Activated CD8-positive, alpha-beta memory T cell treated with anti-CD3 and anti-CD28 coated beads, Interleukin-2, amount 50 U/mL, for 48 hours (primary cell): Measurements from ENCODE around the gene FOXD4L6.
"Not testable (repeated sequence)": the region's sequence is repeated elsewhere in the genome, so short reads cannot be mapped to it uniquely, and the experiment has no call there.

Source experiments
- DNase-seq: peaks from one replicate; pipeline ENCODE4 v3.0.0-alpha.2; 2020

The FOXD4L6 gene

DNA sequence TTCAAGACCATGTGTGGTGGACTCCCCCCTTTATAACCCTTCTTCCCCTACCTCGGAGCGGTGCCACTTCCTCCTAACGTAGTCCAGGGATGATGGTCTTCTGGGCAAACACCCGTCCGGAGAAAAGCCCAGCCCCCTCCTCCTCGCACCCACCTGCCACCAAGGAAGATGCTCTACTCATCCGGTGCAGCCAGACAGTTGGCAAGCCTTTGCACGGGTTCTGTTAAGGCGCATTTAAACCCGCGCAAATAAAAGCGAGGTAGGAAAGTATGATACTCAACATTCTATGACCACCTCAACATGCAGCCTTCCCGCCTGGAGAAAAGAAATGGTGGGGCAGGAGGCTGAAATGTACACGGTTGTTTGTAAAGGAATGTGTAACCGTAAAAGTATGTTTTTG lies at the start of gene FOXD4L6:
TSS of gene FOXD4L6 (minus strand) at position 101 of the 400 bp plus-strand sequence. CDS start 298 bp downstream, outside the sequence.
- not testable (repeated sequence) for DNase-seq

DNA sequence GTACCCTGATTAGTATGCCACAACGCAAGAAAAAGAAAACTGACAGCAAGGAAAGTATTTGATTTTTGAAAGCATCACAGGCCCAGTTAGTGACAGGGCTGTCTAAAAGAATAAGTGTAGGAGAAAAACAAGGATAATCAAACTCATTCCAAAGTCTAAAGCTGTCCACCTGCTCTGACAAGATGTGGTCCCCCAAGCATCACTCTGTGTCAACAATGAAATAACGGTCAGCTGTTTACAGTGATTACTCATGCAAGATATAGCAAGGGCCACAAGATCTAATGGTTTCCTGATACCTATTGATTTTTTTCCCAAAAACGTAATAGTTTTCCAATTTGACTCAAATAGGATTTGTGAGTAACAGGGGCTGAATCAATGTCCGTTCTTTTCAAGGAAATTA lies 46.5 kb upstream of the FOXD4L6 start:
- DNase-seq: not testable (repeated sequence)

DNA sequence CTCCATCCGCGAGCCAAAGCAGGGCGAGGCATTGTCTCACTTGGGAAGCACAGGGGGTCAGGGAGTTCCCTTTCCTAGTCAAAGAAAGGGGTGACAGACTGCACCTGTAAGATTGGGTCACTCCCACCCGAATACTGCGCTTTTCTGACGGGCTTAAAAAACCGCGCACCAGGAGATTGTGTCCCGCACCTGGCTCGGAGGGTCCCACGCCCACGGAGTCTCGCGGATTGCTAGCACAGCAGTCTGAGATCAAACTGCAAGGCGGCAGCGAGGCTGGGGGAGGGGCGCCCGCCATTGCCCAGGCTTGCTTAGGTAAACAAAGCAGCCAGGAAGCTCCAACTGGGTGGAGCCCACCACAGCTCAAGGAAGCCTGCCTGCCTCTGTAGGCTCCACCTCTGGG lies 21.6 kb upstream of the FOXD4L6 start:
- not testable (repeated sequence) for DNase-seq

DNA sequence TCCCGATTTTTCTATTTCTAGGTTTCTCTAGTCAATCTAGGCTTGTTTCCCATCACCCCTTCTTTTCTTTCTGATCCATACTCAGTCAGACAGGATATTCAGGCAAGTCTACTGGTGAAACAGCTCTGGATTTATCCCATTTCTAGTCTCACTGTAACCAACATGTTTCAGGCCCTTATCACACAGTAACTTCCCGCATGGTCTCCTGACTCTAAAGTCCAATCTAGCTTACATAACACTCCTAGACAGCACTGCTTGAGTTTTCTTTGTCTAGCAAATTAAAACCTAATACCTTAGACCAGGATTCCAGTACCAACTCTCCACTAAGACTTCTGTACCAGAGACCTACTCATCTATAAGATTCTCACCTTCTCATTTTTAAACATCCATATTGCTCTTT lies 13.4 kb upstream of the FOXD4L6 start:
- not testable (repeated sequence) for DNase-seq

DNA sequence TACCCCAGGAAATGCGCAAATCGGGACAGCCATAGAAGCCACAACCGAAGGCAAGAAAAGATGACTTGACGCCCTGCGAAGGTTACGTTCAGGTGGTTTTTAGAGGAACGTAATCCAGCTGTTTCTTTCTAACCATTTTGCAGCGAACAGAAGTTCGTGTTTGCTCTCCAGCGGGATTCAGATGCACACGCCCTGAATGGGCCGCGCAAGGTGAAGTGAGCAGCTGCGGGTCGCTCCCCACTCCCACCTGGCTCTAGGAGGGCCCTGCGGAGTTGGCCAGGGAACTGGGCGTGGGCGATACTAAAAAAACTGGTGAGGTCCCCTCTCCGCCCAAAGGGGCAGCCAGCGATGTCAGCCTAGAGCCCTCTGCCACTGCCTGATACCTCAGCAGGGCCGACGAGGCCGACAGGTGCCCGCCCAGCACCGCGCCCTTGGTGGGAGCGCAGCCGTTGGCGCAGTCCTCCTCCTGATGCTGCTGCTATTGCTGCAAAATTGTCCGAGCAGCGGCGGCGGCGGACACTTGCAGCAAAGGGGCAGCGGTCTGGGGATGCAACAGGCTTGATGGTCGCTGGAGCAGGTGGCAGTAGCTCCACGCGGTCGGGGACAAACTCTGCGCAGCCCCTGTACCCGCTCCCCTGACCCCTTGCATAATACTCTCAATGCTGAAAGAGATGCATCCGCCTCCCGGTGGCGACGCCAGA lies 1.6 kb downstream of the FOXD4L6 start:
- not testable (repeated sequence) for DNase-seq

DNA sequence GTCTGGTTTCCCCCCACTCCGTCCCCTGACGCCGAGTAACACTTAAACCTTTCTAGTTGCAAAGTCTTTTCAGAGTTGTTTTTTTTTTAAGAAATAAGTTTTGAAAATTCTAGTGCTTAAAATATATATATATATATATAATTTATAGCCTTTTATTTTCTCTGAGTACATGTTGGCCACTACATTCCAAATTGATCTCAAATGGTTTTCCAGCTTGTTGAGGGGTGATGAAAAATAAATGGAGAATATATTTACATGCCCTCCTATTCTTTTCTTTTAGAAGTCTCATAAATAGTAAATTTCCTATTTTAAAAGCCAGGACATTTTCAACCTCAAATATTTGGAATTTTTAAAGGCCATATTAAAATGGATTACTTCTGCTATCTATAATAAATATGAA lies 2.5 kb downstream of the FOXD4L6 start:
- not testable (repeated sequence) for DNase-seq

DNA sequence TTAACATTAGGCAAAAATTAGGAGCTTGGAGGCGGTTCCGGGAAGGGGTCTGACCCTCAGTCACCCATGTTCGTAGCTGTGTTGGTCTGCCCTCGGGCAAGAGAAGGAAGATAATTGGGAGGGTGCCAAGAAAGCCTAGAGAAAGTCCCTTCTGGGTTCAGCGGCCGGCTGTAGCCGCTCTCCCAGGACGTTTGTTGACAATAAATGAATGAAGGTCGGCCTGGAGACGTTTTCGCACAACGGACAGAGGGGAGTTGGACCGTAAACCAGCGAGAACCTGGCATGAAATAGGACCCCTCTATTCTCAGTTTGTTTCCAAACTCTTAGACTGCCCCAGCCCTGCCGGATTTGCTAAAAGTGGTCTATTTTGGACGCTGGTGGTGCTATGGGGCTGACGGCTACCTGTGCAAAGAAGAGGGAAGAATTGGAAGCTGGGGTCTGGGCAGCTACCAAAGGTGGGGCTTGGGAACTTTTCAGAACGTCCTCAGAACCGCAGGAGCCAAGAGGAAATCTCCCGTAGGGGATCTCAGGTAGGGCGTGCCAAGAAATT lies 3.3 kb downstream of the FOXD4L6 start:
- not testable (repeated sequence) for DNase-seq

DNA sequence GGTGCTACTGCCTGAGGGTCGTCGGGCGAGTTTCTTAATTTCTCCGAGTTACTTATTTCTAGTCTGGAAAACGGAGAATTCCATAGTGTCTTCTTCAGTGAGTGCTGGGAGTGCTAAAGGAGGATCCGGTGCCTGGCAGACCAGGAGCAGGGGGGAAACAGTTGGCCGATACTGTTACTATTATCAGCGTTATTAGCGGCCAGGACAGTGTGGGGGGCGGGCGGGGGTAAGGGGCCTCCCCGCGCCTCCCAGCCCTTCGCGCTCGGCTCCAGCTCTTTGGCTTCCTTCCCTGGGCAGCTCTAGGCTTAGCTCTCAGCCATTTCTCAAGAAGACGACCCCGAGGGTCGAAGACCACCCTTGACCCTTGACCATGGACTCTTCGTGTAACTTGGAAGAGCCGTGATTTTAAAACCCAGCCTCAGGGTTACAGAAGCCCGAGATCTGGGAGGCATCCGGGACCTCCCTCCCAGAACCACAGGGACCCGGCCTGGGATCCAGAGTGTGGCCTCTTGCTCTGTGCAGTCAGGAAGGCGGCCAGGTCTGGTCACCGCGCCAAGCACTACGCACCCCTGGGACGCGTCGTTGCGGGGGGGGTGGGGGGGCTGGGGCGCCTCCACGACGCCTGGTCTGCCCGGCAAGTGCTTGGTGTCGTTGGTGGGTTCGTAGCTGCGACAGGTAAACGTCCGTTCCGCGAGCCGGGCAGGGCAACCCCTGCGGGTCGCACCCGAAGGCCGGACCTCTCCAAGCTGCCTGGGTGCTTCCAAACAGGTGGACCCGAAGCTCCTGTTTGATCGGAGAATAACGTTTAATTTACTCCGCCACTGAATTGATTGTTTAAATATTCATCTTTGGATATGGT lies 4.0 kb downstream of the FOXD4L6 start:
- not testable (repeated sequence) for DNase-seq

DNA sequence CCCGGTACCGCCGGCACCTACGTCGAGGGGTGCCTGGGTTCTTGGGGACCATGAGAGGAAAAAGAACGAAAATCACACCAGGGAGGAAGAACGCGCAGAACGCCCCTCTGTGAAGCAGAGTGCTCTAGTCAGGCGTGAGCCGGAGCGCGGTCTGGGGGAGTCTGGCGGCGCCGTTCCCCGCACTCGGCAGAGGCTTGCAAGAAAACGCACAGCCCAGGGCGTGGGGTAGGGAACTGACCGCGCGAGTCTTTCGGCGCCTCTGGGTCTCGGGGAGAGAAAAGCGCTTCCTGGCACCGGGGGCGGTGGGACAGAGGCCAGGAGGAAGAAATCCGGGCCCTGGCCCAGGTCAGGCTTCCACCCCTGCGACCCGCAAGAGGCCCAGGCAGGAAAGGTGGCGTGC lies 4.7 kb downstream of the FOXD4L6 start:
- DNase-seq: not testable (repeated sequence)

DNA sequence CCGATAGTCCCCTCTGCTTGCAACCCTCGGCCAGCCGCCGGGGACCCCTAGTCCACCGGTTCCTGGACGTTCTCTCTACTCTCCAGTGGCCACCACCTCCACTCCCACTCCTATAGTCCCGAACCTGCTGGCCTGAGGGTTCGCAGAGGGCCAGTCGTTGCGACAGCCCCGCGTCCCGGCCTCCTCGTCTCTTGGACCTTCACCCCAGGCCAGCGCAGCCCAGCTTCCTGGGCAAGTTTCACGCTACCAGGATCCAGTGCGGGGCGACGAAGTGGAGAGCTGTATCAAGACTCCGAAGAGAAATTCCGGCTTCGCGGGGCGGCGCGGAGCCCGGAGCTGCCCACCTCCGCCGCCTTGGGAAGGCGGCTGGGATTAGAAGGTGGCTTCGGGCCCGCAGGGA lies 5.1 kb downstream of the FOXD4L6 start:
- not testable (repeated sequence) for DNase-seq

DNA sequence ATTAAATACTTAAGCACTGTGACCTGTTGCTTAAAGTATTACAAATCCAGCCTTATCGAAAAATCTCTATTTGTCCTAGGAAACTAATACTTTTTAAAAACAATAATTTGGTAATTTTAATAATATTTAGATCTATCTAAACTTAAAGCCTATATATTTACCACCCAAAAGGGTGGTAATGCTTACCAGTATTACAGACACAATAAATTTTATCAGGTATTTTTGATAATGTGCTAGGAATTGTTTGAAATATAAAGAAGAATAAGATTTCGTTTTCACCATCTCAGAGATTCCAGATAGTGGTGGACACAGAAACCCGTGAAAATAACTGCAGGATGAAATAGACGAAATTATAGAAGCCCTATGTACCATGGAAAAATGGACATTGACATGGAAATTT lies 7.8 kb downstream of the FOXD4L6 start:
- DNase-seq: not testable (repeated sequence)

DNA sequence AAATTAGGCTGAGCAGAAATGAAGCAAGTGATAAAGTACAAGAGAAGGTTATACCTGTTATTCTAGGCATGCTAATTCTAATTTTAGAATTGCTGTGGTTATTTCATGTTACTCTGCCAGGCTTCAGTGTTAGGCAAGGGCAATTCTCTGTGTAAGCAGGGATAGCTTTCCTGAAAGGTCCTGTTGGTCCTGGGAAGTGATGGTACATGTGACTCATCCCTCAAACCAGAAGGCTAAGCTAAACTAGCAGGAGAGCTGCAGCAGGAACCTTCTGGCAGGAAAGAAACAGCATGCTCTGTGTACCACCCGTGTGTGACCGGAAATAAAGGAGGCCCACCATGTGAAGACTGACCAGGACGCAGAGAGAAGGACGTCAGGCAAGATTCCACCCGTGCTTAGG lies 8.8 kb downstream of the FOXD4L6 start:
- DNase-seq: not testable (repeated sequence)

DNA sequence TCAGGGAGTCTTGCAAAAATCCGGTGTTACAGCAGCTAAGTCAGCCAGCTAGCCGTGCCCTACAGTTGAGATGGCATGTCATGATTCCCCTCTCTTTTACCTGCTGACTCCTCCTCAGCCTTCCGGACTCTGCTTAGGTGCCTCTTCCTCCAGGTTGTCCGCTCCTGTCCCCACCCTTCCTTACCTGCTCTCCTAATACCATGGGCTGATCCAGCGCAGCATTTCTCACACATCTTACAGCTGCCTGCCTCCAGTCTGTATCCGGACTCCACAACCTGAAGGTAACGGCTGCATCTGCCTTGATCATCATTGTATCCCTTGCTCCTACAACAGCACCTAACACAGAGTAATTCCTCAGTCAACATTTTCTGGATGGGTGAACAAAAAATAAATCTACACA lies 9.2 kb downstream of the FOXD4L6 start:
- DNase-seq: not testable (repeated sequence)

DNA sequence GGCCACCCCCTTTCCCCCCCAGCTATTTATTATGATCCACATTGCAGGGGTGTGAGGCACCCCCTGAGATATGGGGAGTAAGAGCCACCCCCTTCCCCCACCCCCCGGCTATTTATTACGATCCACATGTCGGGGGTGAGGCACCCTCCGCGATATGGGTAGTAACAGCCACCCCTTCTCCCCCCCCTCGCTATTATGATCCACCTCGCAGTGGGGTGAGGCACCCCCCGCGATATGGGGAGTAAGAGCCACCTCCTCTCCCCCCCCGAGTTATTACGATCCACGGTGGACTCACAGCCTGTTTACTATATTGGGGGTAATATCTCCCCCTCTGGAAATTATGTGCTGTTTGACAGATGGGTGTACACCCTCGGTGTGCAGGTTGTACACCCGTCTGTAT lies 15.1 kb downstream of the FOXD4L6 start:
- DNase-seq: not testable (repeated sequence)

DNA sequence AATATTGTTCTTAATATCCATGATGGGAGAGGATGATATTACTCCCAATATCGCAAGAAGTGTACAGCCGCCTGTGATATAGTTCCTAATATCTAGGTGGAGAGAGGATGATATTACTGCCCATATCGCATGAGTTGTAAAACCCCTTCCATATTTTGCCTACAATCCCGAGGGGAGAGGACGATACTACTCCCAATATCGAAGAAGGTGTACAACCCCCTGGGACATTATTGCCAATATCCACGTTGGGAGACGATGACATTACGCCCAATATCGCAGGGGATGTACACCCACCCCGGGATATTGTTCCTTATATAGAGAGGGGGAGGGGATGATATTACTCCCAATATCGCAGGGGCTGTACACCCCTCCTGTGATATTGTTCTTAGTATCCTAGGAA lies 17.1 kb downstream of the FOXD4L6 start:
- DNase-seq: not testable (repeated sequence)

DNA sequence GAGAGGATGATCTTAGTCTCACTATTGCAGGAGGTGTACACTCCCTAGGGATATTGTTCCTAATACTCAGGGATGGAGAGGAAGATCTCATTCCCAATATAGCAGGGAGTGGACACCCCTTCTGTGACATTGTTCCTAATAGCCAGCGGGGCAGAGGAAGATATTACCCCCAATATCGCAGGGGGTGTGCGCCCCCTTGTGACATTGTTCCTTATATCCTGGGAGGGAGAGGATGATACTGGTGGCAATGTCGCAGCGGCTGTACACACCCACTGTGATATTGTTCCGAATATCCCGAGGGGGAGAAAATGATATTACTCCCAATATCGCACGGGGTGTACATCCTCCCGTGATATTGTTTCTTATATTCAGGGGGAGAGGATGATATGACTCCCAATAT lies 17.6 kb downstream of the FOXD4L6 start:
- peak; percentile 58 for DNase-seq

DNA sequence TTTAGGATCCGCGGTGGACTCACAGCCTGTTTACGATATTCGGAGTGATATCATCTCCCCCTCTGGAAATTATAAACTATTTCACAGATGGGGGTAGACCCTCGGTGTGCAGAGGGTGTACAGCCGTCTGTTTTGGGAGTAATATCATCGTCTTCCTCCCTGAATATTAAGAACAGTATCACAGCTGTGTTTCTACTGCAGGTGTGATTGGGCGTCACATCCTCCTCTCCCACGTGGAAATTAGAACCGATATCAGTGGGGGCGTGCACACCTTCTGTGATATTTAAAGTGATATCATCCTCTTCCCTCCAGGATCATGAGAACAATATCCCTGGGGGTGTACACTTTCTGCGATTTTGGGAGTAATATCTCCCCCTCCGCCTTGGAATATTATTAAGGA lies 19.2 kb downstream of the FOXD4L6 start:
- DNase-seq: not testable (repeated sequence)

DNA sequence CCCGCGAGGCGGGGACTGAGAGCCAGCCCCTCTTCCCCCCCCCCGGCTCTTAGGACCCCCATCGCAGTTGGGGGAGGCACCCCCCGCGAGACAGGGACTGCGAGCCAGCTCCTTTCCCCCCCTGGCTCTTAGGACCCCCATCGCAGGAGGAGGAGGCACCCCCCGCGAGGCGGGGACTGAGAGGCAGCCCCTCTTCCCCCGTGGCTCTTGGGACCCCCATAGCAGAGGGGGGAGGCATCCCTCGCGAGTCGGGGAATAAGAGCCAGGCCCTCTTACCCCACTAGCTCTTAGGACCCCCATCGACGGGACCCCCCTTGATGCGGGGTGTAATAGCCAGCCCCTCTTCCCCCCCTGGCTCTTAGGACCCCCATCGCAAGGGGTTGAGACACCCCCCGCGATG lies 19.7 kb downstream of the FOXD4L6 start:
- not testable (repeated sequence) for DNase-seq

DNA sequence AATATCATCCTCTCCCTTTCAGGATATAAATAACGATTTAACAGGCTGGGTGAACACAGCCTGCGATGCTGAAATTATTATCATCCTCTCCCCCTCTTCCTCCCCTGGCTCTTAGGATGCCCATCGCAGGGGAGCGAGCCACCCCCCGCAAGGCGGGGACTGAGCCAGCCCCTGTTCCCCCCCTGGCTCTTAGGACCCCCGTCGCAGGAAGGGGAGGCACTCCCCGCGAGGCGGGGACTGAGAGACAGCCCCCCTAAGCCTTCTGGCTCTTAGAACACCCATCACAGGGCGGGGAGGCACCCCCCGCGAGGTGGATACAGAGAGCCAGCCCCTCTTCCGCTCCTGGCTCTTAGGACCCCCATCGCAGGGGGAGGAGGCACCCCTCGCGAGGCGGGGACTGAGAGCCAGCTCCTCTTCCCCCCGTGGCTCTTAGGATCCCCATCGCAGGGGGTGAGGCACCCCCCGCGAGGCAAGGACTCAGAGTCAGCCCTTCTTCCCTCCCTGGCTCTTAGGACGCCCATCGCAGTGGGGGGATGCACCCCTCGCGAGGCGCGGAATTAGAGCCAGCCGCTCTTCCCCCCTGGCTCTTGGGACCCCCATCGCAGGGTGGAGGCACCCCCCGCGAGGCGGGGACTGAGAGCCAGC lies 21.9 kb downstream of the FOXD4L6 start:
- not testable (repeated sequence) for DNase-seq

DNA sequence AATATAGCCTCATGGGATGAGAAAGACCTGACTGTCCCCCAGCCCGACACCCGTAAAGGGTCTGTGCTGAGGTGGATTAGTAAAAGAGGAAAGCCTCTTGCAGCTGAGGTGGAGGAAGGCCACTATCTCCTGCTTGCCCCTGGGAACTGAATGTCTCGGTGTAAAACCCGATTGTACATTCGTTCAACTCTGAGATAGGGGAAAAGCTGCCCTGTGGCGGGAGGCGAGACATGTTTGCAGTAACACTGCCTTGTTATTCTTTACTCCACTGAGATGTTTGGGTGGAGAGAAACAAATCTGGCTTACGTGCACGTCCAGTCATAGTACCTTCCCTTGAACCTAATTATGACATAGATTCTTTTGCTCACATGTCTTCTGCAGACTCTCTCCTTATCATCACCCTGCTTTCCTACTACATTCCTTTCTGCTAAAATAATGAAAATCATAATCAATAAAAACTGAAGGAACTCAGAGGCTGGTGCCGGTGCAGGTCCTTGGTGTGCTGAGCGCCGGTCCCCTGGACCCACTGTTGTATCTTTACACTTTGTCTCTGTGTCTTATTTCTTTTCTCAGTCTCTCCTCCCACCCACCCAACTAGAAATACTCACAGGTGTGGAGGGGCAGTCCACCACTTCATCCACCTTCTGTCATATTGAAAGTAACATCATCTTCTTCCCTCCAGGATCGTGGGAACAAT lies 22.8 kb downstream of the FOXD4L6 start:
- not testable (repeated sequence) for DNase-seq

DNA sequence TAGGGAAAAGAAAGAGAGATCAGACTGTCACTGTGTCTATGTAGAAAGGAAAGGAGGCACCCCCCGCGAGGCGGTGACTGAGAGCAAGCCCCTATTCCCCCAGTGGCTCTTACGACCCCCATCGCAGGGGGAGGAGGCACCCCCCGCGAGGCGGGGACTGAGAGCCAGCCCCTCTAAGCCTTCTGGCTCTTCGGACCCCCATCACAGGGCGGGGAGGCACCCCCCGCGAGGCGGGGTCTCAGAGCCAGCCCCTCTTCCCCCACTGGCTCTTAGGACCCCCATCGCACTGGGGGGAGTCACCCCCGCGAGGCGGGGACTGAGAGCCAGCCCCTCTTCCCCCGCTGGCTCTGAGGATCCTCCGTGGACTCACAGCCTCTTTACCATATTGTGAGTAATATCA lies 23.9 kb downstream of the FOXD4L6 start:
- DNase-seq: not testable (repeated sequence)

DNA sequence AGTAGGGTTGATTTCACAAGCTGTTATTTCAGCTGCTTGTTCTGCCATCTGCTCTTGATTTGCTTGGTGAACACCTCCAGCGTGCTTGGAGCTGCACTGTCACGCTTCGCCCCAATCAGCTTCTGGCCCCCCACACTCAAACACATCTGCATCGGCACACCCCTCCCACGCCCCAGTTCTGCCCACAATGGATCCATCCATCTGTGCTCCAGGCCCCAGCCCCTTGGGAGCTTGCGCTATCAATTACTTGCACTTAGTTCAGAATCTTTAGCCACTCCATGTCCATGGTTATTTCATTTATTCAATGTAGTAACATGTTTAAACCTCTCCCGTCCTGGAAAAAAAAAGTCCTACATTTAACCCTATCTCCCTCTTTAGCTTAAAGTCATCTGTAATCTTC lies 28.0 kb downstream of the FOXD4L6 start:
- not testable (repeated sequence) for DNase-seq
